GM19452 (cell line): ENCODE data around the gene PDZD2.
"Not testable (repeated sequence)": the region's sequence is repeated elsewhere in the genome, so short reads cannot be mapped to it uniquely, and the experiment has no call there.

Experiments
- ATAC-seq: cut with Tn5 transposase; IDR thresholded peaks from one replicate; pipeline ENCODE4 v1.9.1; 2021; ENCODE audit not compliant: unreplicated experiment

PDZD2 gene

GRCh38 chr5:31688515-31689092, 49.7 kb downstream of the PDZD2 start:
- ATAC-seq = no peak

GRCh38 chr5:31691408-31691807, 52.5 kb downstream of the PDZD2 start:
- ATAC-seq = not testable (repeated sequence)

GRCh38 chr5:31692561-31693221, 53.8 kb downstream of the PDZD2 start:
- no peak for ATAC-seq

- ATAC-seq = no peak
Observed at GRCh38 chr5:31698673-31699072, 59.7 kb downstream of the PDZD2 start.

GRCh38 chr5:31701642-31702299, 62.8 kb downstream of the PDZD2 start:
- no peak for ATAC-seq

- ATAC-seq = no peak
Observed at GRCh38 chr5:31702712-31703111, 63.8 kb downstream of the PDZD2 start.

- ATAC-seq = no peak
Observed at GRCh38 chr5:31703757-31704156, 64.8 kb downstream of the PDZD2 start.

GRCh38 chr5:31706186-31706585, 67.3 kb downstream of the PDZD2 start:
- no peak for ATAC-seq

- no peak for ATAC-seq
Observed at GRCh38 chr5:31707329-31707728, 68.4 kb downstream of the PDZD2 start.

- ATAC-seq = no peak
Observed at GRCh38 chr5:31708089-31708488, 69.2 kb downstream of the PDZD2 start.

- no peak for ATAC-seq
Observed at GRCh38 chr5:31711363-31711762, 72.4 kb downstream of the PDZD2 start.

GRCh38 chr5:31711935-31712592, 73.1 kb downstream of the PDZD2 start:
- ATAC-seq = no peak

GRCh38 chr5:31717561-31717960, 78.6 kb downstream of the PDZD2 start:
- ATAC-seq = no peak

- ATAC-seq = no peak
Observed at GRCh38 chr5:31720004-31720403, 81.1 kb downstream of the PDZD2 start.

- no peak for ATAC-seq
Observed at GRCh38 chr5:31720811-31721345, 81.9 kb downstream of the PDZD2 start.

- ATAC-seq = no peak
Observed at GRCh38 chr5:31722111-31722510, 83.2 kb downstream of the PDZD2 start.

GRCh38 chr5:31725996-31726395, 87.1 kb downstream of the PDZD2 start:
- no peak for ATAC-seq

GRCh38 chr5:31726952-31727351, 88.0 kb downstream of the PDZD2 start:
- ATAC-seq = no peak

GRCh38 chr5:31728039-31728438, 89.1 kb downstream of the PDZD2 start:
- no peak for ATAC-seq

- ATAC-seq = not testable (repeated sequence)
Observed at GRCh38 chr5:31728806-31729205, 89.9 kb downstream of the PDZD2 start.

- ATAC-seq = no peak
Observed at GRCh38 chr5:31730139-31730538, 91.2 kb downstream of the PDZD2 start.

GRCh38 chr5:31731016-31731415, 92.1 kb downstream of the PDZD2 start:
- ATAC-seq = no peak
